ENCODE measurements around the gene ADAMTS6. TPM values are rescaled to one million over a fixed set of nuclear protein-coding genes. Genes with fewer than 3 reads are reported as not detected.

ADAMTS6 gene
- polyA plus RNA-seq, 3 donors = 0.01 TPM; not detected in 2

GRCh38 chr5:65307088-65307487 lies 174.6 kb downstream of the ADAMTS6 start:
- intact Hi-C loops (cut with micrococcal nuclease) = no loop called here
- H3K36me3 ChIP-seq (replicated peaks in 1 of 2; ENCODE audit: control insufficient read depth in 1 of 2, insufficient read depth in 2 of 2, low read length in 2 of 2) = no peaks in the 10 kb centered on the region
- H3K79me2 ChIP-seq (ENCODE audit: insufficient read depth, low read length) = no peaks in the 10 kb centered on the region
- no peak overlapping the region for H3K27ac Mint-ChIP-seq
- WGBS (ENCODE audit: insufficient coverage) = no CpG with 5 or more reads among the region's 3 CpGs
- H3K9me3 Mint-ChIP-seq = peaks cover 0 to 5% (median 0%) of the 10 kb centered on the region in 7 donors
- no peak for TF ChIP-seq CTCF (IDR thresholded peaks at IDR 0.05)
- no peaks in the 10 kb centered on the region for H4K20me1 ChIP-seq (ENCODE audit: insufficient read depth, low read length)
- H3K4me2 ChIP-seq (replicated peaks; ENCODE audit: extremely low read depth, low read length, poor library complexity, severe bottlenecking) = no peak overlapping the region
- no peaks in the 10 kb centered on the region for H3K27me3 ChIP-seq (ENCODE audit: control insufficient read depth in 2 of 2, insufficient read depth in 2 of 2, low read length in 2 of 2)
- H3K4me1 Mint-ChIP-seq = no peaks in the 10 kb centered on the region
- no peak overlapping the region for H2AFZ ChIP-seq (ENCODE audit: insufficient read depth, low read depth, low read length, poor library complexity, severe bottlenecking)
- no peak overlapping the region for H3K4me3 Mint-ChIP-seq
- no peaks in the 10 kb centered on the region for H3K36me3 Mint-ChIP-seq
- H3K4me1 ChIP-seq (ENCODE audit: control insufficient read depth in 1 of 2, insufficient read depth in 2 of 2, low read length in 2 of 2) = no peaks in the 10 kb centered on the region
- no peak overlapping the region for H3K27ac ChIP-seq (ENCODE audit: low read depth in 1 of 2, low read length in 2 of 2)
- H3K27me3 Mint-ChIP-seq (ENCODE audit: low read depth in 3 of 3) = peaks cover 0 to 4% (median 2%) of the 10 kb centered on the region in 3 donors
- H3K9me3 ChIP-seq (replicated peaks in 1 of 2; ENCODE audit: control insufficient read depth in 1 of 2, insufficient read depth in 1 of 2, low read length in 2 of 2) = peaks cover 0 to 6% of the 10 kb centered on the region in 2 donors
- no peak for DNase-seq
- no peak overlapping the region for H3K9ac ChIP-seq (ENCODE audit: insufficient read depth, low read length, poor library complexity, severe bottlenecking)
- H3K4me3 ChIP-seq (replicated peaks in 1 of 3; ENCODE audit: low read depth in 2 of 3, low read length in 3 of 3) = no peak overlapping the region

- no peak overlapping the region for H3K4me2 ChIP-seq (replicated peaks; ENCODE audit: extremely low read depth, low read length, poor library complexity, severe bottlenecking)
- no peaks in the 10 kb centered on the region for H3K4me1 Mint-ChIP-seq
- no peaks in the 10 kb centered on the region for H4K20me1 ChIP-seq (ENCODE audit: insufficient read depth, low read length)
- no peaks in the 10 kb centered on the region for H3K36me3 ChIP-seq (replicated peaks in 1 of 2; ENCODE audit: control insufficient read depth in 1 of 2, insufficient read depth in 2 of 2, low read length in 2 of 2)
- peaks cover 0 to 4% (median 2%) of the 10 kb centered on the region in 3 donors for H3K27me3 Mint-ChIP-seq (ENCODE audit: low read depth in 3 of 3)
- H3K27ac ChIP-seq (ENCODE audit: low read depth in 1 of 2, low read length in 2 of 2) = no peak overlapping the region
- H3K27ac Mint-ChIP-seq = no peak overlapping the region
- WGBS (ENCODE audit: insufficient coverage) = 100% methylated on average over 2 of the region's 3 CpGs
- H3K9me3 Mint-ChIP-seq = peaks cover 0 to 5% (median 0%) of the 10 kb centered on the region in 7 donors
- H3K36me3 Mint-ChIP-seq = no peaks in the 10 kb centered on the region
- intact Hi-C loops (cut with micrococcal nuclease) = no loop called here
- no peak overlapping the region for H2AFZ ChIP-seq (ENCODE audit: insufficient read depth, low read depth, low read length, poor library complexity, severe bottlenecking)
- H3K4me3 Mint-ChIP-seq = no peak overlapping the region
- no peak for DNase-seq
- no peaks in the 10 kb centered on the region for H3K79me2 ChIP-seq (ENCODE audit: insufficient read depth, low read length)
- H3K4me1 ChIP-seq (ENCODE audit: control insufficient read depth in 1 of 2, insufficient read depth in 2 of 2, low read length in 2 of 2) = no peaks in the 10 kb centered on the region
- H3K9ac ChIP-seq (ENCODE audit: insufficient read depth, low read length, poor library complexity, severe bottlenecking) = no peak overlapping the region
- no peak for TF ChIP-seq CTCF (IDR thresholded peaks at IDR 0.05)
- H3K4me3 ChIP-seq (replicated peaks in 1 of 3; ENCODE audit: low read depth in 2 of 3, low read length in 3 of 3) = no peak overlapping the region
- peaks cover 0 to 6% of the 10 kb centered on the region in 2 donors for H3K9me3 ChIP-seq (replicated peaks in 1 of 2; ENCODE audit: control insufficient read depth in 1 of 2, insufficient read depth in 1 of 2, low read length in 2 of 2)
- no peaks in the 10 kb centered on the region for H3K27me3 ChIP-seq (ENCODE audit: control insufficient read depth in 2 of 2, insufficient read depth in 2 of 2, low read length in 2 of 2)
Observed at GRCh38 chr5:65305913-65306312, 175.8 kb downstream of the ADAMTS6 start.

Measured in CD14-positive monocyte (primary cell).